IPS-18a (cell line): Measurements from ENCODE around the gene CACYBP.

Experiments
- H3K27ac ChIP-seq: one replicate; pipeline ENCODE4 v1.5.1; 2013; ENCODE audit warnings: low read length
- H3K27me3 ChIP-seq: one replicate; pipeline ENCODE4 v1.6.1; 2013; ENCODE audit warnings: mild to moderate bottlenecking, low read length; ENCODE audit not compliant: control insufficient read depth, insufficient read depth
- H3K36me3 ChIP-seq: one replicate; pipeline ENCODE4 v1.6.1; 2013; ENCODE audit warnings: low read depth, low read length; ENCODE audit not compliant: control insufficient read depth
- H3K4me1 ChIP-seq: one replicate; pipeline ENCODE4 v1.6.1; 2013; ENCODE audit warnings: low read depth, low read length; ENCODE audit not compliant: control insufficient read depth
- H3K4me3 ChIP-seq: one replicate; pipeline ENCODE4 v1.5.1; 2013; ENCODE audit warnings: low read length
- H3K9ac ChIP-seq: one replicate; pipeline ENCODE4 v1.6.1; 2013; ENCODE audit warnings: mild to moderate bottlenecking, low read length, moderate library complexity
- H3K9me3 ChIP-seq: one replicate; pipeline ENCODE4 v1.6.1; 2013; ENCODE audit warnings: low read depth, low read length; ENCODE audit not compliant: control insufficient read depth

The CACYBP gene

DNA sequence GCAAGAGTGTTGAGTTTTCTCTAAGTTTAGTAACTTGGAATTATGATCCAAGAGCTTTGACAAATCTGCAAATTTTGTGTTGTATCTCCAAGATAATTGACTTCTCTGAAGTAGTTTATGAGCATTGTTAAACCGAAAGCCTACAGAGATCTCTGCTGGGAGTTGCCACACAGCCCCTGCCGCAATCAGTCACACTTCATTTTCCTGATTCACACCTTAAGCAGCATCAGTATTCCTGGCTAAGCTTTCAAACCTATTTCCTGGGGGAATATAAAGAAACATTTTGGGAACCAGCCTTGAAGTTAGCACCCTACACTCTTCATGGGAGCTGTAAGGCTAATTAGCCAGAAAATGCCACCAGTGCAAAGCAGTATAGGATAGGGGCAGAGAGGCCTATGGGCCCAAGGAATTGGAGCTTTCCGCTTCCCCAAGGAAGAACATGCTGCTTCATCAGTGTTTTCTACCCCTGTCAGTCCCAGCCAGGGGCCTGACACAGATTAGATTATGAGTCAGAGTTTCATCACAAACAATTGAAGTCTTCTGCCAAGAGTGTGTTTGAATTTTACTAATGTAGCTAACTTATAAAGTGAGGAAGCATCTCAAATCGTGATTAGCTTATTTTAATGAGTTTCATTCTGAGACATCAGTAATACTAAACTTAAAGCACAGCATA lies 23.2 kb upstream of the CACYBP start:
- no peaks in the 10 kb centered on the region for H3K27me3 ChIP-seq
- H3K9ac ChIP-seq, result no peak overlapping the region
- H3K9me3 ChIP-seq, result no peaks in the 10 kb centered on the region
- H3K4me1 ChIP-seq, result no peaks in the 10 kb centered on the region
- no peak overlapping the region for H3K4me3 ChIP-seq
- H3K36me3 ChIP-seq, result peaks cover 79% of the 10 kb centered on the region
- H3K27ac ChIP-seq, result no peak overlapping the region

DNA sequence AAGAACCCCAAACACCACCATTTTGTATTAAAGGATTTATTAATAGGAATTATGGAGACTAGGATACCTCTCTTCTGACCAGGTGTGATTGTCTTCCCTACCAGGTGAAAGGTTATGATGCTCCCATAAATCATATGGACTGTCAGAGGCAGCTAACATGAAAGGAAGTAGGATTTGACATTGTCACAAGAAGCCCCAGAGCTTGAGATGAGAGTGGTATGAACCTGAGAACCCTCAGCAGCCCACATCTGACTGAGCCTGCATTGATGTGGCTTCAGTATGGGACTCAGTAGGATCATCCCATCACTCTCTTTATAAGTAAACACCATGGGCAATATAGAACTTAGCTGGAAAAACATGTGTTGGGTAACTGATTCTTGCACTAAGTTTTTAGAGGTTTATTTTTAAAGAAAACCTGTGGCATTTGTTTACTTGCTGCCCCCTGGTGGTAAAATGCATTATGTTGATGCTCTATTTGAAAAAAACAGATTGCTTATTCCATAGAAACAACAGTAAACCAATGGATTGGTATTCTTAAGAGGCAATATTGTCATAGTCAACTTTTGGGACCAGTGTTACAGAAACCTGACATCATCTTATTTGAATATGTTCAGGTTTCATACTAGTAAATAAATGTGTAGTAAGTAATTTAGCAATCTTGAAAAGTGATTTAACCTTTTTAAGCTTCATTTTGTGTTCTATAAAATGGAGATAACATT lies 16.6 kb upstream of the CACYBP start:
- Histone ChIP-seq H3K4me3 (no peak overlapping the region), H3K9ac (no peak overlapping the region), H3K4me1 (no peaks in the 10 kb centered on the region), H3K27me3 (no peaks in the 10 kb centered on the region), H3K9me3 (no peaks in the 10 kb centered on the region), H3K27ac (no peak overlapping the region), H3K36me3 (peaks cover 79% of the 10 kb centered on the region)

GRCh38 chr1:174984952-174985351 lies 14.8 kb upstream of the CACYBP start:
- Histone ChIP-seq H3K4me3 (no peak overlapping the region), H3K27ac (no peak overlapping the region), H3K4me1 (no peaks in the 10 kb centered on the region), H3K36me3 (peaks cover 79% of the 10 kb centered on the region), H3K27me3 (no peaks in the 10 kb centered on the region), H3K9ac (no peak overlapping the region), H3K9me3 (no peaks in the 10 kb centered on the region)

GRCh38 chr1:174988539-174988938 lies 11.2 kb upstream of the CACYBP start:
- H3K9ac ChIP-seq, result no peak overlapping the region
- no peak overlapping the region for H3K4me3 ChIP-seq
- no peaks in the 10 kb centered on the region for H3K9me3 ChIP-seq
- H3K27ac ChIP-seq, result no peak overlapping the region
- no peaks in the 10 kb centered on the region for H3K27me3 ChIP-seq
- no peaks in the 10 kb centered on the region for H3K4me1 ChIP-seq
- peaks cover 81% of the 10 kb centered on the region for H3K36me3 ChIP-seq

DNA sequence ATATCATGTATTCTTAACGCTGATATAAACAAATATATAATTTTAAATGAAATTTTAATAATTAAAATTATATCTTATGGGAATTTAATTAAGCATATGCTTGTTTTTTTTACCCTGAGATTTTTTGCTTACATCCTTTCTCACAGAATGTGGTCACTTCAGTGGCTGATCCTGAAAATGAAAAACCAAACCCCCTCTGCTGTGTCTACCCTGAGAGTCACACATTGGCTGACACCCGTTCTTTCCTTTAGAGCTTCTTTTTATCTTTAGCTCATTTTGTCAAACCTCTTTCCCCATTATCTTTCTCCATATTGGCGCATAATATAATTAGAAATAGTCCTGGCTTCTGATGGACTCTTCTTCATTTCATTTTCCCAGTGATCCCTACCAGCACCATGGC lies 10.8 kb upstream of the CACYBP start:
- no peaks in the 10 kb centered on the region for H3K27me3 ChIP-seq
- H3K9me3 ChIP-seq, result no peaks in the 10 kb centered on the region
- no peaks in the 10 kb centered on the region for H3K4me1 ChIP-seq
- H3K9ac ChIP-seq, result no peak overlapping the region
- no peak overlapping the region for H3K27ac ChIP-seq
- no peak overlapping the region for H3K4me3 ChIP-seq
- peaks cover 82% of the 10 kb centered on the region for H3K36me3 ChIP-seq

- Histone ChIP-seq H3K4me3 (no peak overlapping the region), H3K27ac (no peak overlapping the region), H3K27me3 (no peaks in the 10 kb centered on the region), H3K9me3 (no peaks in the 10 kb centered on the region), H3K9ac (no peak overlapping the region), H3K4me1 (no peaks in the 10 kb centered on the region), H3K36me3 (peaks cover 78% of the 10 kb centered on the region)
Measured at GRCh38 chr1:174989536-174990220, 10.1 kb upstream of the CACYBP start.

GRCh38 chr1:174990382-174990999 lies 9.3 kb upstream of the CACYBP start:
- H3K27ac ChIP-seq, result no peak overlapping the region
- H3K27me3 ChIP-seq, result no peaks in the 10 kb centered on the region
- peaks cover 70% of the 10 kb centered on the region for H3K36me3 ChIP-seq
- no peaks in the 10 kb centered on the region for H3K4me1 ChIP-seq
- H3K9me3 ChIP-seq, result no peaks in the 10 kb centered on the region
- H3K4me3 ChIP-seq, result no peak overlapping the region
- no peak overlapping the region for H3K9ac ChIP-seq

DNA sequence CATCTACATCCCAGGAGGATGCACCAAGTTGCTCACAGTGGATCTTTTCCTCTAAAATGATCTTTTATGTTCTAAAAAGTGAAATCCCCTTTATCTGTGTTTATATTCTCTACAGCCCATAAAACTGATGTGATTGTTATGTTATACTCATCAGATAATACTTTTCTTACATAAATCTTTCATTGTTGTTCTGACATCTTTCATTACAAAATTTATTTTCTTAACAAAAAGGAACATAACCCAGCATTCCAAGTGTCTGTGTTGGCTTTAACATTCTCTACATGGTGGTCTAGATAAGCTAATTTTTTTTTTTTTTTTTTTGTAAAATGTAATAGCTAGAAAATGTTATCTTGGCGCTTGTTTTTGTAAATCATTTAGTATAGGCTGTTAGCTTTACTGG lies 8.3 kb upstream of the CACYBP start:
- H3K27me3 ChIP-seq, result no peaks in the 10 kb centered on the region
- no peak overlapping the region for H3K4me3 ChIP-seq
- H3K4me1 ChIP-seq, result no peaks in the 10 kb centered on the region
- no peak overlapping the region for H3K9ac ChIP-seq
- H3K9me3 ChIP-seq, result no peaks in the 10 kb centered on the region
- peaks cover 64% of the 10 kb centered on the region for H3K36me3 ChIP-seq
- H3K27ac ChIP-seq, result no peak overlapping the region

GRCh38 chr1:174995121-174995520 lies 4.6 kb upstream of the CACYBP start:
- Histone ChIP-seq H3K4me1 (no peaks in the 10 kb centered on the region), H3K9ac (no peak overlapping the region), H3K27me3 (no peaks in the 10 kb centered on the region), H3K9me3 (no peaks in the 10 kb centered on the region), H3K36me3 (peaks cover 40% of the 10 kb centered on the region), H3K4me3 (no peak overlapping the region), H3K27ac (no peak overlapping the region)

GRCh38 chr1:174995916-174996315 lies 3.8 kb upstream of the CACYBP start:
- H3K27me3 ChIP-seq, result no peaks in the 10 kb centered on the region
- no peak overlapping the region for H3K4me3 ChIP-seq
- no peaks in the 10 kb centered on the region for H3K4me1 ChIP-seq
- H3K9ac ChIP-seq, result no peak overlapping the region
- H3K27ac ChIP-seq, result no peak overlapping the region
- no peaks in the 10 kb centered on the region for H3K9me3 ChIP-seq
- H3K36me3 ChIP-seq, result peaks cover 32% of the 10 kb centered on the region

DNA sequence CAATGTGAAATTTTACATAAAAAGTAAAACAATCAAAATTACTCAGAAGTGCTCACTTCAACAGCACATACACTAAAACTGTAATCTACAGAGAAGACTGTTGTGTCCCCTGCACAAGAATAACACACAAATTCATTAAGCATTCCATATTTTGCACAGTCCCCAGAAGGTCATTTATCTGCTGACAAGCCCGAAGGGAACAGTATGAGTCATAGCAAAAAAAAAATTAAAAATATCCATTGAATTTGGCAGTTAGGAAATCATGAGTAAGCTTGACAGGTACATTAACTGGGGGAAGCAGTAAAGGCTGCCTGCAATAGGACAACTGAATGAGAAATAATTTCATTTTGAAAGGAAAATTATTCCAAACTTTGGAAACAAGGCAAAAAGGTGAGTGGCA lies 3.3 kb upstream of the CACYBP start:
- no peak overlapping the region for H3K27ac ChIP-seq
- peaks cover 27% of the 10 kb centered on the region for H3K36me3 ChIP-seq
- no peaks in the 10 kb centered on the region for H3K4me1 ChIP-seq
- H3K4me3 ChIP-seq, result no peak overlapping the region
- H3K9me3 ChIP-seq, result no peaks in the 10 kb centered on the region
- no peaks in the 10 kb centered on the region for H3K27me3 ChIP-seq
- no peak overlapping the region for H3K9ac ChIP-seq
